PC-9 (cell line): ENCODE results near the gene AUTS2.

Experiments
- CTCF ChIP-seq: fragments of 200-600 bp; sonication (generic); conservative IDR thresholded peaks from 2 replicates; pipeline ENCODE4 v1.6.1; 2017; ENCODE audit warnings: mixed run types, antibody characterized with exemption, mild to moderate bottlenecking, moderate library complexity
- EZH2 ChIP-seq: fragments of 200-600 bp; sonication (generic); IDR thresholded peaks from 2 replicates; pipeline ENCODE4 v1.8.0; 2017; ENCODE audit warnings: antibody characterized with exemption, low read depth

DNA sequence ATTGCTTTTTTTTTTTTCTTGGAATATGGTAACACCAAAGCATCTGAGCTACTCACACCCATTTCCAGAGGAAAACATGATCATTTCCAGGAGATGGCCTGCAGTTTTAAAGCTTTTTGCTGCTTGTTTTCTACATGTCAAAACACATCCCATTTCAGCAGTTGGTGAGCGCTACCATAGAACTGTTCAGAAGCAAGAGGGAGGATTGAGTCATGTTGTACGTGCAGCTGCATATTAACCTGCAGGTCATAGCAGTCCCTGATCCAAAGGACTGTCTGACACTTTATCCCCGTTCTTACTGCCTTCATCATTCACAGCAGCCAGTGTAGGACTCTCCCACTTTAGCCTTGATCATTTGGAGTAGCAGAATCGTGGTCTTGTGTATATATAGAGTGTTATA is 124.6 kb downstream of the AUTS2 start:
- TF ChIP-seq EZH2: no peak
- no peak for TF ChIP-seq CTCF
